ENCODE data around the gene PDILT. TPM values are rescaled to one million over a fixed set of nuclear protein-coding genes. Genes with fewer than 3 reads are reported as not detected.

PDILT gene
- total RNA-seq, 1 donor from 2014 or later: not detected

- no peak for DNase-seq (ENCODE audit: missing footprints)
- ATAC-seq: no peak
- intact Hi-C loops (cut with DNase I): no loop called here
Observed at GRCh38 chr16:20410121-20410723, 5.7 kb upstream of the PDILT start.

- intact Hi-C loops (cut with DNase I): no loop called here
- ATAC-seq (peak; percentile 84), DNase-seq (ENCODE audit: missing footprints) (no peak)
Observed at GRCh38 chr16:20409398-20410120, 5.0 kb upstream of the PDILT start, which contains the start of gene ACSM5. TSS of gene ACSM5 (plus strand) at chr16:20409534. CDS start at chr16:20411485, 1,951 bp downstream.

GRCh38 chr16:20402651-20403050 is 1.9 kb downstream of the PDILT start:
- ATAC-seq: no peak
- DNase-seq (ENCODE audit: missing footprints): no peak
- intact Hi-C loops (cut with DNase I): no loop called here

- no peak for ATAC-seq
- intact Hi-C loops (cut with DNase I): no loop called here
- no peak for DNase-seq (ENCODE audit: missing footprints)
Observed at GRCh38 chr16:20401475-20402016, 3.0 kb downstream of the PDILT start.

GRCh38 chr16:20401066-20401465 is 3.5 kb downstream of the PDILT start:
- DNase-seq (ENCODE audit: missing footprints) (no peak), ATAC-seq (no peak)
- intact Hi-C loops (cut with DNase I): no loop called here

GRCh38 chr16:20399185-20399584 is 5.4 kb downstream of the PDILT start:
- ATAC-seq (no peak), DNase-seq (ENCODE audit: missing footprints) (no peak)
- intact Hi-C loops (cut with DNase I): no loop called here

GRCh38 chr16:20398603-20399002 is 5.9 kb downstream of the PDILT start:
- intact Hi-C loops (cut with DNase I): no loop called here
- DNase-seq (ENCODE audit: missing footprints): no peak
- ATAC-seq: no peak

GRCh38 chr16:20397468-20398074 is 7.0 kb downstream of the PDILT start:
- DNase-seq (ENCODE audit: missing footprints) (no peak), ATAC-seq (no peak)
- intact Hi-C loops (cut with DNase I): no loop called here

- intact Hi-C loops (cut with DNase I): no loop called here
- ATAC-seq: no peak
- no peak for DNase-seq (ENCODE audit: missing footprints)
Observed at GRCh38 chr16:20396846-20397467, 7.6 kb downstream of the PDILT start.

GRCh38 chr16:20395946-20396345 is 8.6 kb downstream of the PDILT start:
- no peak for ATAC-seq
- intact Hi-C loops (cut with DNase I): no loop called here
- no peak for DNase-seq (ENCODE audit: missing footprints)

GRCh38 chr16:20393801-20394577 is 10.5 kb downstream of the PDILT start:
- ATAC-seq (peak; percentile 61), DNase-seq (ENCODE audit: missing footprints) (no peak)
- intact Hi-C loops (cut with DNase I): no loop called here

- intact Hi-C loops (cut with DNase I): no loop called here
- no peak for ATAC-seq
- DNase-seq (ENCODE audit: missing footprints): no peak
Observed at GRCh38 chr16:20391045-20391444, 13.5 kb downstream of the PDILT start.

- DNase-seq (ENCODE audit: missing footprints): no peak
- intact Hi-C loops (cut with DNase I): loop anchor here (10.0 kb wide), 1 partner anchor 834 kb away; the partner anchor contains the start of gene VPS35L
- no peak for ATAC-seq
Observed at GRCh38 chr16:20388854-20389253, 15.7 kb downstream of the PDILT start.

- intact Hi-C loops (cut with DNase I): loop anchor here (10.0 kb wide), 1 partner anchor 833 kb away; the partner anchor contains the start of gene VPS35L
Observed at GRCh38 chr16:20387978-20388377, 16.6 kb downstream of the PDILT start.

GRCh38 chr16:20385844-20386832 is 18.4 kb downstream of the PDILT start:
- peak; percentile 59 for ATAC-seq
- peak; percentile 86 for DNase-seq (ENCODE audit: missing footprints)
- intact Hi-C loops (cut with DNase I): loop anchor here (10.0 kb wide), 1 partner anchor 831 kb away; the partner anchor contains the start of gene VPS35L

More at GRCh38 chr16:20387978-20388377, 16.6 kb downstream of the PDILT start:
- ATAC-seq: no peak
- no peak for DNase-seq (ENCODE audit: missing footprints)

GRCh38 chr16:20383106-20384029 is 21.2 kb downstream of the PDILT start:
- ATAC-seq: peak; percentile 51
- no peak for DNase-seq (ENCODE audit: missing footprints)
- intact Hi-C loops (cut with DNase I): loop anchor here (2.0 to 10.0 kb wide), 2 partner anchors 475 to 829 kb away; partner anchors contain the start of gene VPS35L

All from Right ventricle myocardium inferior (tissue), 1 donor.